SK-N-MC (cell line): Measurements from ENCODE around the gene CIITA.

Experiments used
- EZH2 ChIP-seq: fragments of 200-600 bp; sonication (generic); IDR thresholded peaks from one replicate; pipeline ENCODE4 v1.6.1; 2017; ENCODE audit warnings: antibody characterized with exemption
- FOXP2 ChIP-seq: optimal IDR thresholded peaks from 2 replicates; pipeline ENCODE3; 2011; ENCODE audit warnings: mild to moderate bottlenecking, moderate library complexity; ENCODE audit not compliant: insufficient read depth; ENCODE audit errors: extremely low read length, control extremely low read depth
- POLR2AphosphoS5 ChIP-seq: IDR thresholded peaks from 2 replicates; pipeline ENCODE4 v1.6.1; 2012; ENCODE audit warnings: mild to moderate bottlenecking, low read depth, low read length, borderline replicate concordance

DNA sequence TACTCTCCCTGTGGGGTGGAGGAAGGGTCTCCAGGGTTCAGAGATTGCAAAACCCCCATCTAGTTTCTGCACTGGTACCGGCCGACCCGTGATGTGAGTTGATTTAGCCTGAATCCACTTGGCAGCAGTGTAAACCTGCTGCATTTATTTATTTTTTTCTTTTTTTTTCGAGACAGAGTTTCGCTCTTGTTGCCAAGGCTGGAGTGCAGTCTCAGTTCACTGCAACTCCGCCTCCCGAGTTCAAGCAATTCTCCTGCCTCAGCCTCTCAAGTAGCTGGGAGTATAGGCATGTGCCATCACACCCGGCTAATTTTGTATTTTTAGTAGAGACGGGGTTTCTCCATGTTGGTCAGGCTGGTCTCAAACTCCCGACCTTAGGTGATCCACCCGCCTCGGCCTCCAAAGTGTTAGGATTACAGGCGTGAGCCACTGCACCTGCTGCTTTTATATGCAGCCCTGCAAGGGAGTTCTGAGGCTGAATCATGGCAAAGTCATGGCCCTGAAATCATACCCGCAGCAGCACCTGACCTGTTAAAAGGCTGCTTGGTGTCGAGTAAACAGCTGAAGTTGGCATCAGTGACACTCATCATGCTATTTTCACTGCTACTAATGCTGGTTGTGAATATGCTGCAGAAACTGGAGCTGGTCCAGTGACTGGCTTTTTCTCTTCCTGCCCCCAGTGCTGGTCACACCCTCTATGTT is 43.9 kb downstream of the CIITA start:
- no peak for TF ChIP-seq EZH2
- no peak for TF ChIP-seq POLR2AphosphoS5
- no peak for TF ChIP-seq FOXP2
